Subcutaneous adipose tissue (tissue), 4 donors: ENCODE measurements around the gene CCDC150. TPM values are rescaled to one million over a fixed set of nuclear protein-coding genes. Genes with fewer than 3 reads are reported as not detected.

ENCODE experiments used
- CTCF ChIP-seq: fragments of 450-650 bp; IDR thresholded peaks from one replicate; pipeline ENCODE4 v1.5.1; 2016; ENCODE audit warnings: low read depth, mild to moderate bottlenecking, control low read depth, antibody characterized with exemption, moderate library complexity
- small RNA-seq: library from RNA; depleted of rRNA; stranded (forward); fragments of <200 nt; gene quantifications from one replicate; pipeline ENCODE3, GENCODE V24; 2016
- total RNA-seq, 4 donors: library from RNA; depleted of rRNA; stranded (reverse); fragments of >200 nt; gene quantifications; one replicate each; pipeline ENCODE4 v1.1.0, GENCODE V29; 2016

CCDC150 gene
- total RNA-seq, 4 donors from 2014 or later = 1.3 to 2.7 (median 2.5) TPM

- no peak for TF ChIP-seq CTCF
These were observed 108.6 kb downstream of the CCDC150 start for GRCh38 chr2:196748123-196748522.

- no peak for TF ChIP-seq CTCF
These were observed 110.9 kb downstream of the CCDC150 start for GRCh38 chr2:196750291-196750923.

DNA sequence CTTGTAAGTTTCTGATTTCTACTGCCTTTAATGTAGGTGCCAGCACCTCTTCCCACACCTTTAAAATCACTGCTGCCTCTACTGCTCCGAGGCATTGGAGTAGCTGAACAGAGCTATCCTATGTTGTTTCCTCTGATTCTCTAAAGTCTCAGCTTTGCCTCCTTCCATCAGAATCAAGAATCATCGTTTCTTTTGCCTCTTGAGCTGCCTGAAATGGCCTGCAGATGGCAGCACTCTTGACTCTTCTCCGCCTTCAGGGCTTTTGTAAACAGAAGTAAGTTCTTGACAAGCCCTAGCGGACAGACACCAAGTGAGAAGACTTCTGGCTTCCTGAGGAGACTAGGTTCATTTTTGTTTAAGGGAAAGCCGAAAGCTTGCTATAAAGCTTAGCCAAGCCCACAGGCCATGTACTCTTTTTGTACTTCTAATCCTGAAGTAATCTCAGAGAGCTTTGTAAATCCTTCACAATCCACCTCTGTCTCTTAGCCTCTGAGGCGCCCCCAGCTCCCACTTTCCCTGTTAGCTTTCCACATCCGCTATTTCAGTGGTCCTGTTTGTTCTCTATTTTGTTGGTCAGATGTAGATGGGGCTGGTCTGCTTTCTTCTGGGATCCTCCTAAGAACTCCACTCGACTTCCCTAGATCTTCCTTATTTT, 111.6 kb downstream of the CCDC150 start:
- no peak for TF ChIP-seq CTCF

DNA sequence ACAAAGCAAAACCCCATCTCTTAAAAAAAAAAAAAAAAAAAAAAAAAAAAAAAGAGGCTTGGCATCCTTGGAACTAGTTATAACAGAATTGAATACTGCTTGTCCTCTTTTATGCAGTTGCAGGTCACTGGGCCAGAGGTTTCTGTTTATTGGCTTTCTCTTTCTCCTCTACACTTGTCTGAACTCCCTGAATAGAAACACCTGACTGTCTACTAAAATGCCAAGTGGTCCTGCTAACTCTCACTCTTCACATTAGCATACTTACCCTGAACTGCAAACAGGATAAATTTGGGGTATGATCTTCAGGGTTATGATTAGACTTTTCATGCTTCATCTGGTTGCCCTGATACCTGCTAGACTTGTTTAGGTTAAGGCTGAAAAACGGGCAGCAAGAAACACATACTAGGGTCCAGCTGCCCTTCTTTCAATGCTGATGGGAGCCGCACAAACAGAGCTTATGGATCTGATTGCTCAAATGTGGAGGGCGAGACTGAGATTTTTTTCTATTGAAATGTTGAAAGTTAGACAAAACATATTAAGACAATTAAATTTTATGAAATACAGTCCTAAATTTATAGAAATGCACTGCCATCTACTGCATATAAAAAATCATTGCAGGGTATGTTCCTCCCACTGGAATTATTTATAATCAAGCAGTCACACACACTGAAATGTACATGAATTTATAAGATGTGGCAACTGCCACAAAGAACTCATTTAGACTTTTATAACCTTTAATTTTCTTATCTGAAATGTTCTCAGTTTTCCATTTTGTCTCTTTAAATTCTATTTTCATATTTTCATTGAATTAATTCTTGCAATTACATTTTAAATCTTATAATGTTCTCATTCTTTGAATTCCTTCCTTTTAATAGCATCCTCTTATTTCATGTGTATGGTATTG, 119.2 kb downstream of the CCDC150 start:
- no peak for TF ChIP-seq CTCF

DNA sequence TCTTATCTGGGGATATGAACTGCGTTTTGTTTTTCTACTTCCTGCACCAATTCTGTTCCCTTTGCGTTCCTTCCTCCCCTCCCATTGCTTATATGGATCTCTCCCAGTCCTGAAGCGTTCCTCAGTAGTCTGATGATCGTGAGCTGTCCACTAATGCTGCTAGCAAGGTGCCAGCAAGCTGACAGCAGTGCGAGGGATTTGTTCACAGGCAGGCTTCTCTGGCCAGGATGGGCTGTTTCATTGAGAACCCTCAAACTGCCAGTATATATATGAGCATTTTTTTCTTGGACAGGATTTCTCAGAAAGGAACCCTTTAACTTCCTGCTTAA, 119.8 kb downstream of the CCDC150 start:
- no peak for TF ChIP-seq CTCF

DNA sequence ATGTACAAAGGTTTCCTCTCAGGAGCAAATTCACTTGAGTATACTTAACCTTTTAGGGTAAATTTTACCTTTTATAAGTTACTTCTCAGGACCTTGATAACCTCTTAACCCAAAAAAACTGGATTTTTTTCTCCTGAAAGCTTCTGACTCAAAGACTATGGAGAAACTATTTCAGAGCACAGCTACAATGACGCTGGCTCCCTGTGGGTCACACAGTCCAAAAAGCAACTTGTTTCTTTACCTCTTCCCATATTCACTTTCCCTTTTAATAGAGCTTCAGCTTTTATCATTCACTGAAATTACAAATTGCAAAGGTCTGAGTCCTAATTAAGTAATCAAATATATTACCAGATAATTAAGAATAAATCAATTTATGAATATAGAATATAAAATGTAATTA, 127.6 kb downstream of the CCDC150 start:
- no peak for TF ChIP-seq CTCF

Small RNA genes lying within 50 kb of the gene (small RNA-seq; reads per million reads assigned to genes)
- gene RF00424 = not detected

Other genes with a start within 250 kb of the CCDC150 start
- gene HECW2, start 46.2 kb upstream of the CCDC150 start, total RNA-seq = 10 to 100 TPM in 2 of 4 donors, 1 to 10 TPM in 2; 7.1 to 19.7 (median 12.0) TPM
- 10 to 100 TPM; 33.0 to 43.7 (median 37.6) TPM for gene GTF3C3, start 160.0 kb downstream of the CCDC150 start, total RNA-seq
- under 1 TPM in 1 of 4 donors, not detected in 3; 0.68 TPM for gene C2orf66, start 169.6 kb downstream of the CCDC150 start, total RNA-seq